Skeletal muscle cell (primary cell): Measurements from ENCODE around the gene MAG.

ENCODE experiments used
- DNase-seq: peaks from one replicate; pipeline ENCODE4 v3.0.0-alpha.2; 2010; ENCODE audit warnings: low read depth
- H3K4me3 ChIP-seq: 2 replicates; pipeline ENCODE4 v1.5.1; 2011; ENCODE audit warnings: low read depth, mild to moderate bottlenecking, control low read depth, low read length, moderate library complexity

Gene MAG

DNA sequence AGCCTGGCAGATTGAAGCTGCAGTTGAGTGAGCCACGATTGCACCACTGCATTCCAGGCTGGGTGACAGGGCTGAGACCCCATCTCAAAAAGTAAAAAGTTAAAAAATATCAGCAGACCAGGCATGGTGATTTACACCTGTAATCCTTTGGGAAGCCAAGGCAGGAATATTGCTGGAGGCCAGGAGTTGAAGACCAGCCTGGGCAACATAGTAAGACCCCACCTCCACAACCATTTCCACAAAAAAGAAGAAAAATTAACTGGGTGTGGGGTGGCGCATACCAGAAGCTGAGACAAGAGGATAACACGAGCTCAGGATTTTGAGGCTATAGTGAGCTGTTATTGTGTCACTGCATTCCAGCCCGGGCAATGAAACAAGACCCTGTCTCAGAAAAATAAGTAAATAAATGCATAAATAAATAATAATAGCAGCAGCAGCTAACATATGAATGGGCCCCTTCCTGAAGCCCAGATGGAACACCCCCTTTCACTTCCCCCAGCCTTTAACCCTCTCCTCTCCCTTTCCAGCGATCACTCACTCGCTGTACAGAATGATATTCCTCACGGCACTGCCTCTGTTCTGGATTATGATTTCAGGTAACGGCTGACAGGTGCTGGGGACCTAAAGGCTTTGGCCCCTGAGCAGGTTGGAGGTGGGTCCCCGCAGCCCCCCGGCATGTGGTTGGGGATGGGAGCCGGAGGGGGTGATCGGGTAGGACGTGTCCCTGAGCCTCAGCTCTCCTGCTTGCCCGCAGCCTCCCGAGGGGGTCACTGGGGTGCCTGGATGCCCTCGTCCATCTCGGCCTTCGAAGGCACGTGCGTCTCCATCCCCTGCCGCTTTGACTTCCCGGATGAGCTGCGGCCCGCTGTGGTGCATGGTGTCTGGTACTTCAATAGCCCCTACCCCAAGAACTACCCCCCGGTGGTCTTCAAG lies 3.2 kb downstream of the MAG start:
- no peak for DNase-seq
- H3K4me3 ChIP-seq: no peak overlapping the region

- no peak for DNase-seq
- no peak overlapping the region for H3K4me3 ChIP-seq
Observed at GRCh38 chr19:35295792-35296462, 4.0 kb downstream of the MAG start.

DNA sequence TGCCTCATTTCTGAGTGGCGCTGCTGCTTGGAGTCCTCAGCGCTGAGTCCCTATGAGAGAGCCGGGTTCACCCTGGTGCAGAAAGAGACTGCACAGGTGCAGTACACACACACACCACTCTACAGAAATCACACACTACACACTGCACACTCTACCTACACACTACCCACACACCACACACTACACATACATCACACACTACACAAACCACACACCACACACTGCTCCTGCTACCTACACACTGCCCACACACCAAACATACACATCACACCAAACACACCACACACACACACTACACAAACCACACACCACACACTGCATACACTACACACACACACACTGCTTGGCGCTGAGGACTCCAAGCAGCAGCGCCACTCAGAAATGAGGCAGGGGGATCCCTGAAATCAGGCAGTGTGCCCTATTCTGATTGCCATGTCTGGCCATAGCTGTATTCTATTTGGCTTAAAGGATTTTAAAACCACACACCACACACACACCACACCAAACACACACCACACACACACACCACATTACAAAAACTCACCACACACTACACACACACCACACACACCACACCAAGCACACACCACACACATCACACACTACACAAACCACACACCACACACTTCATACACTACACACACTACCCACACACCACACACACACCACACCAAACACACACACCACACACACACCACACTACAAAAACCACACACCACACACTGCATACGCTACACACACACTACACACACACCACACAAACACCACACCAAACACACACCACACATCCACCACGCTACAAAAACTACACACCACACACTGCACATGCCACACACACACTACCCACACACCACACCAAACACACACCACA lies 4.9 kb downstream of the MAG start:
- DNase-seq: no peak
- no peak overlapping the region for H3K4me3 ChIP-seq

DNA sequence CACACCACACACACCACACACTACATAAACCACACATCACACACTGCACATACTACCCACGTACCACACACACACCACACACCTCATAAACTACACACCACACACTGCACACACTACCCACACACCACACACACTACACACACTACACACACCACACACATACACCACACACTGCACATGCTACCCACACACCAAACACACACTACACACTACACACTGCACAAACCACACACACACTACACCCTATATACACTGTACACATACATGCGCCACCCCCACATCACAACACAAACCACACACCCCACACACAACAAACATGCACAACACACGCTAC lies 5.5 kb downstream of the MAG start:
- H3K4me3 ChIP-seq: no peak overlapping the region

DNA sequence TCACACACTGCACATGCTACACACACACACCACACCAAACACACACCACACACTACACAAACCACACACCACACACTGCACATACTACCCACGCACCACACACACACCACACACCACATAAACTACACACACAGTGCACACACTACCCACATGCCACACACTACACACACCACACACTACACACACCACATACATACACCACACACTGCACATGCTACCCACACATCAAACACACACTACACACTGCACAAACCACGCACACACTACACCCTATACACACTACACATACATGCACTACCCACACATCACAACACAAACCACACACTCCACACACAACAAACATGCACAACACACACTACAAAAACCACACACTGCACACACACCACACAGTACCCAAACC lies 6.0 kb downstream of the MAG start:
- DNase-seq: no peak
- H3K4me3 ChIP-seq: no peak overlapping the region

More for the DNA sequence above, 5.5 kb downstream of the MAG start:
- no peak for DNase-seq

- H3K4me3 ChIP-seq: no peak overlapping the region
- DNase-seq: no peak
Observed at GRCh38 chr19:35298561-35298972, 6.6 kb downstream of the MAG start.

DNA sequence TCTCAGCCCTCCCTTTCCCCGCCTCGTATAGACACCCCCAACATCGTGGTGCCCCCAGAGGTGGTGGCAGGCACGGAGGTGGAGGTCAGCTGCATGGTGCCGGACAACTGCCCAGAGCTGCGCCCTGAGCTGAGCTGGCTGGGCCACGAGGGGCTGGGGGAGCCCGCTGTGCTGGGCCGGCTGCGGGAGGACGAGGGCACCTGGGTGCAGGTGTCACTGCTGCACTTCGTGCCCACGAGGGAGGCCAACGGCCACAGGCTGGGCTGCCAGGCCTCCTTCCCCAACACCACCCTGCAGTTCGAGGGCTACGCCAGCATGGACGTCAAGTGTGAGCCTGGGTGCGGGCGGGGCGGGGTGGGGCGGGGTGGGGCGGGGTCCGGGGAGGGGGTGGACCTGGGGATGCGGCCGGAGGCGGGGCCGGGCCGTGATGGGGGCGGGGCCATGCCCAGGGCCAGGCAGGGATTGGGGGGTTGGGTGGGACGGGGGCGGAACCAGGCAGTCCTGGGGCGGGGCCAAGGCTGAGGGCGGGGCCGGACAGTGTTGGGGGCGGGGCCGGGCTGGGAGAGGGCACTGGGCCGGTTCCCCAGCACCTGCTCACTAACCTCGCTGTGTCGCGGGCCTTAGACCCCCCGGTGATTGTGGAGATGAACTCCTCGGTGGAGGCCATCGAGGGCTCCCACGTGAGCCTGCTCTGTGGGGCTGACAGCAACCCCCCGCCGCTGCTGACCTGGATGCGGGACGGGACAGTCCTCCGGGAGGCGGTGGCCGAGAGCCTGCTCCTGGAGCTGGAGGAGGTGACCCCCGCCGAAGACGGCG lies 7.8 kb downstream of the MAG start:
- H3K4me3 ChIP-seq: no peak overlapping the region

DNA sequence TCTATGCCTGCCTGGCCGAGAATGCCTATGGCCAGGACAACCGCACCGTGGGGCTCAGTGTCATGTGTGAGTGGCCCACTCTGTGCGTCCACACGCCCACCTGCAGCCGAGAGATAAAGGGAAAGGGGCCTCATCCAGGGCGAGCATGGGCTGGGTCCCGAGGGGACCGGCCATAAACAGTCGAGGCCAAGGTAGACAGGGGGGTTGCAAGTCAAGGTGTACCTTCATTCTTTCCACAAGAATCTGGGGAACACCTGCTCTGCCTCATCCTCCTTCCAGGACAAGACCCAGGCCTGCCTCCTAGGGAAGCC lies 8.3 kb downstream of the MAG start:
- DNase-seq: no peak
- no peak overlapping the region for H3K4me3 ChIP-seq

More for the DNA sequence above, 7.8 kb downstream of the MAG start:
- no peak for DNase-seq

- no peak overlapping the region for H3K4me3 ChIP-seq
- DNase-seq: no peak
Observed at GRCh38 chr19:35301961-35302360, 10.0 kb downstream of the MAG start.

DNA sequence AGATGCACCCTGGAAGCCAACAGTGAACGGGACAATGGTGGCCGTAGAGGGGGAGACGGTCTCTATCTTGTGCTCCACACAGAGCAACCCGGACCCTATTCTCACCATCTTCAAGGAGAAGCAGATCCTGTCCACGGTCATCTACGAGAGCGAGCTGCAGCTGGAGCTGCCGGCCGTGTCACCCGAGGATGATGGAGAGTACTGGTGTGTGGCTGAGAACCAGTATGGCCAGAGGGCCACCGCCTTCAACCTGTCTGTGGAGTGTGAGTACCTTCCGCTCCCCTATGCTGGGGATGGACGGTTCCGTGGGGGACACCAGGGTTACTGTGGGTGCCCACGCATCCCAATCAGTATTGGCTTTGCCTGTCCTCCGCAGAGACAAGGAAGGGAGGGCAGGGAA lies 10.5 kb downstream of the MAG start:
- H3K4me3 ChIP-seq: no peak overlapping the region

GRCh38 chr19:35303357-35303915 lies 11.5 kb downstream of the MAG start:
- no peak for DNase-seq
- H3K4me3 ChIP-seq: no peak overlapping the region

More for the DNA sequence above, 10.5 kb downstream of the MAG start:
- DNase-seq: no peak

DNA sequence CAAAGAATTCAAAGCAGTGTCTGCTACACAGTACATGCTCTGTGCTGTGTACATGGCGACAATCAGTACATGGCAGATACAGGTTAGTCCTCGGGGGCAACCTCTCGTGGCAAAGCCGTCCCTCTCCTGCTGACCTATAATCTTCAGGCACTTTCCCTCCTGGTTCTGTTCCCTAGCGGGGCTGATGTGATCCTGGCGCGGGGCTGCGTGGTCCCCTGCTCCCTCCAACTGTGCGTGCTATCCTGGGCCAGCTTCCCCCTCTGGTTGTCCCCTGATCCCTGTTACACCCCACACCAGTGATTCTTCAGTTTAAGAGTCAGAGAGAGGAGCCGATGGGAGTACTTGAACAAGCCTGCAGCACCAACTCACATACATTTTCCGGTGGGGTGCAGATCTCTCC lies 12.1 kb downstream of the MAG start:
- no peak overlapping the region for H3K4me3 ChIP-seq
- no peak for DNase-seq

GRCh38 chr19:35305181-35305580 lies 13.2 kb downstream of the MAG start:
- no peak overlapping the region for H3K4me3 ChIP-seq
- DNase-seq: no peak

DNA sequence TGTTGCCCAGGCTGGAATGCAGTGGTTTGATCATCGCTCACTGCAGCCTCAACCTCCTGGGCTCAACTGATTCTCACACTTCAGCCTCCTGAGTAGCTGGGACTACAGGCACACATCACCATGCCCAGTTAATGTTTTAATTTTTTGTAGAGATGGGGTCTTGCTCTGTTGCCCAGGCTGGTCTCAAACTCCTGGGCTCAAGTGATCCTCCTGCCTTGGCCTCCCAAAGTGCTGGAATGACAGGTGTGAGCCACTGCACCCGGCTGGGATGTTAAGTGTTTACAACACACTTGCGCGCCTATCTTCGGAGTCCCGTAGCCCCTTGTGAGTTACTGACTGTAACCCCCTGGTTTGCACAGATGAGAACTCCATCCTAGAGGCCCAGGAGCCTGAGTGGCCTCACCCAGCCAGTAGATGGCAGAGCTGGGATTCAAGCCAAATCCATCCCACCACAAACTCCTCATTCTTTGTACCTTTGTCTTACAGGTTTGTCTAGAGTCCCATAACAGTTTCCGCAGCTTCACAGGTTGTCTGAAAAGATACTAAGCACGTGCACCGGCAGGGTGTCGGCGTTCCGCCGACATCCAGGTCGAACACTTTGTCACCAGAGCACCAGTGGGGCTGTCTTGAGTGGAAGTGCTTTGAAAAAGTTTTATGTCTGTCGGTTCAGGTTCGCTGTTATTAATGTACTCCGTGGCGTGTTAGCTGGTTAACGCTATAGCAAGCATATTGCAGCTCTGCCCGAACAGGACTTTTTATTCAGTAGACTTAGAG lies 14.7 kb downstream of the MAG start:
- no peak for DNase-seq

GRCh38 chr19:35307931-35308330 lies 16.0 kb downstream of the MAG start:
- no peak for DNase-seq
- no peak overlapping the region for H3K4me3 ChIP-seq

More for the DNA sequence above, 14.7 kb downstream of the MAG start:
- H3K4me3 ChIP-seq: no peak overlapping the region

DNA sequence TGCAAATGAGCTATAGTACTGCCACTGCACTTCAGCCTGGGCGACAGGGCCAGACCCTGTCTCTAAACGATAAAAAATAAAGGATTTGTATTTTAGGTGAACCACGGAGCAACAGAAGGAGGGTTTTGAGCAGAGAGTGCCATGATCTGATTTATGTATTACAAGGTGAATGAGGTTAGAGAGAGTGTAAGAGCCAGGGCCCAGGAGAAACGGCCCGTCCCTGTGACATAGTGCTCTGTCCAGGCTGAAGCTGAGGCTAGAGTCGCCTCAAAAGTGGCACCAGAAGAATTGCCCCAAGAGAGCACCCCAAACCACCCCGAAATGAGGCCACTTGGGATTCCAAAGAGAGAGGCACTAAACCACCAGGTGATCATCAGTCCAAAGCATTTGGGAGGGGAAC lies 16.9 kb downstream of the MAG start:
- no peak for DNase-seq
- no peak overlapping the region for H3K4me3 ChIP-seq

DNA sequence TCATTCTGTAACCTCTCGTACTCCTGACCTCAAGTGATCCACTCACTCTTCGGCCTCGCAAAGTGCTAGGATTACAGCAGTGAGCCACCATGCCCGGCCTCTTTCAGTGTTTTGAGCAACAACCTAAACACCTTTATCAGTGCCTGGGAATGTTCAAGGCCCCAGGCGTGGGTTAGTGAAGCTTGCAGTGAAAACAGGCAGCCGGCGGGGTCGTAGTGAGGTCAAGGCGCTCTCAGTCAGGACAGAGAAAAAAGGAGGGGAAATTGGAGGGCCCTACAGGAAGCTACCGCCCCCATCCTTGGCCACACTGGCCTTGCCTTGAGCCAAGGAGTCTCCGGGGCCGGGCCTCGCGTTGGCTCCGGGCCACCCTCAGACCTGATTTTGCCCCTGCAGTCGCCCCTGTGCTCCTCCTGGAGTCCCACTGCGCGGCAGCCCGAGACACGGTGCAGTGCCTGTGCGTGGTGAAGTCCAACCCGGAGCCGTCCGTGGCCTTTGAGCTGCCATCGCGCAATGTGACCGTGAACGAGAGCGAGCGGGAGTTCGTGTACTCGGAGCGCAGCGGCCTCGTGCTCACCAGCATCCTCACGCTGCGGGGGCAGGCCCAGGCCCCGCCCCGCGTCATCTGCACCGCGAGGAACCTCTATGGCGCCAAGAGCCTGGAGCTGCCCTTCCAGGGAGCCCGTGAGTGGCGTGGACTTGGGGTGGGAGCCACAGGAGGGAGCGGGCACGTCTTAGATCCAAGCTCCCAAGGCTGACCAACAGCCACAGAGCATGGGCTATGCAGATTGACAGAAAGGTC lies 17.7 kb downstream of the MAG start:
- no peak for DNase-seq
- no peak overlapping the region for H3K4me3 ChIP-seq

- no peak for DNase-seq
- H3K4me3 ChIP-seq: no peak overlapping the region
Observed at GRCh38 chr19:35310331-35310730, 18.4 kb downstream of the MAG start.
